ENCODE data around the gene CSGALNACT2. TPM values are rescaled to one million over a fixed set of nuclear protein-coding genes. Genes with fewer than 3 reads are reported as not detected.

The CSGALNACT2 gene
- total RNA-seq, 1 experiment from 2014 or later: 7.9 TPM

DNA sequence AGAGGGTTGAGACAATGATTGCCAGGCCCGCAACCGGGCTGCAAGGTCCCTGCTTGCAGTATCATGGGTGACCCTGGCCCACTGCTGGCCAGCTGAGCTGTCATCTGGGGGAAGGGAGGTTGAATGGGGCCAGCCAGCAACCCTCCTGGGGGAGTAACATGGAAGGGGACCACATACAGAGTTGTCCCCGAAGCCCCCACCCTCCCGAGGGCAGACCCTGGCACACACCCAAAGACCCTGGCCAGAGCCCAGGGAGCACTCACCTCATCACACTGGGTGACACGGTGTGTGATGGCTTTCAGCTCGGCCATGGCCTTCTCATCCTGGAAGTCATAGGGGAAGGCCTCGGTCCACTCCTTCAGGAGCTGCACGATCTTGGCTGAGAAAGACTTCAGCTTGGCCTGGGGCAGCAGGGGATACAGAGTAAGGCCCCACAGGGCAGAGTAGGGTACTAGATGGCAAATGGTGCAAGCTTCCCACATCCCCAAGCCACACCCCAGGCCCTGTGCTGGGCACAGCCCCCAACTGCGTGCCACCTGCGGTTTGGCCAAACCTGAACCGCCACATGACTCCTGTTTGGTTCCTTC is 63.4 kb downstream of the CSGALNACT2 start:
- DNase-seq: no peak
- Histone ChIP-seq H3K4me1 (no peaks in the 10 kb centered on the region), H3K27ac (no peak overlapping the region), H3K9me3 (replicated peaks) (no peaks in the 10 kb centered on the region), H3K27me3 (no peaks in the 10 kb centered on the region), H3K4me3 (no peak overlapping the region), H3K36me3 (no peaks in the 10 kb centered on the region)

- Histone ChIP-seq H3K9me3 (replicated peaks) (no peaks in the 10 kb centered on the region), H3K36me3 (no peaks in the 10 kb centered on the region), H3K27me3 (no peaks in the 10 kb centered on the region), H3K4me3 (no peak overlapping the region), H3K27ac (no peak overlapping the region), H3K4me1 (no peaks in the 10 kb centered on the region)
- DNase-seq: no peak
Observed at GRCh38 chr10:43202224-43202656, 64.0 kb downstream of the CSGALNACT2 start.

DNA sequence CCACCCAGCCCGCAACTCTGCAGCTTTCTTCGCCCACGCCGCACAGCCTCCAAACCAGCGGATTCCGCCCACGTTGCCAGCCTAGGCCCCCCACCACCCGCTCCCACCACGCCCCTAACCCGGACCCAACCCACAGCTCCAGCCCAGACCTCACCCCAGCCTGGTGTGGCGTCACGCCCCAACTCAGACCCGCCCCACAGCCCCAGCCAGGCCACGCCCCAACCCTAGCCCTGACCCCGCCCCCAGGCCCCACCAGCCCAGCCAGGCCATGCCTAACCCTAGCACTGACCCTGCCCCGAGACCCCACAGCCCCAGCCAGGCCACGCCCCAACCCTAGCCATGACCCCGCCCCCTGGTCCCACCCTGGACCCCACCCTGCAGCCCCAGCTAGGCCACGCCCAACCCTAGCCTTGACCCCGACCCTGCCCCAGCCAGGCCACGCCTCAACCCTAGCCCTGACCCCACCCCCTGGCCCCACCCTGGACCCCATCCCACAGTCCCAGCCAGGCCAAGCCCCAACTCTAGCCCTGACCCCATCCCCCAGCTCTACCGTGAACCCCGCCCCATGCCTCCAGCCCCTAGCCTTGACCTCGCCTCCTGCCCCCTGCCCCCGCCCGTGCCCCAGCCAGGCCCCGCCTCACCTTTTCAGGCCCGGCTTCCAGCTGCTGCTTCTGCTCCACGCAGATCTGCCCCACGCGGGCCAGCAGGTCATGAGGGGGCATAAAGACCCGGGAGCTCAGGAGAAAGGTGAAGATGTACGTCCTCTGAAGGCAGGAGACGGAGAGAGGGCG is 64.6 kb downstream of the CSGALNACT2 start:
- H3K9me3 ChIP-seq (replicated peaks): no peaks in the 10 kb centered on the region
- no peak for DNase-seq
- no peaks in the 10 kb centered on the region for H3K36me3 ChIP-seq
- H3K27me3 ChIP-seq: no peaks in the 10 kb centered on the region
- no peaks in the 10 kb centered on the region for H3K4me1 ChIP-seq
- no peak overlapping the region for H3K4me3 ChIP-seq
- H3K27ac ChIP-seq: no peak overlapping the region

DNA sequence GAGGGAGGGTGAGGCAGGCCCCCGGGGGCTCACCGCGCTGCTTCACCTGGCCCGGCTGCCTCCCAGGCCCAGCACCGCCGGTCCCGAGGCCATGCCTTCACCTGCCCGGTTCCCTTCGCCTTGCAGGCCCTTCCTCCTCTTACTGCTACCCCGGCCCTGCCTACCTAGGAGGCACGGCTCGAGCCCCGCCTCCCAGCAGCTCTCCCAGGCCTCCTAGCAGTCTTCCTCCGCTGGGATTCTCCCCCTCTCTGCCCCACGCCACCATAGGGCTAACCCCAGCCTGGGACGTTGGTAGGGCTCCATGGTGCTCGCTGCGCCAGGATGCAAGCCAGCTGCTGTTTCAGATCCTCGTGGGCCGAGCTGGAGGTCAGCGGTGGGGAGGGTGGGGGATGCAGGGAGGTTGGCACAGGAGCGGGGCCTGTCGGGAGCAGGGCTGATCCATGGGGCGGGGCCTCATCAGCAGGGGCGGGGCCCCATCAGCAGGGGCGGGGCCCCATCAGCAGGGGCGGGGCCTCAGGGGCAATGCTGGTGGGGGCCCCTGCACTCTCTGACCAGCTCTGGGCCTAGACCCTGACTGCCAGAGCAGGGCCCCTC is 65.3 kb downstream of the CSGALNACT2 start:
- Histone ChIP-seq H3K36me3 (no peaks in the 10 kb centered on the region), H3K9me3 (replicated peaks) (no peaks in the 10 kb centered on the region), H3K4me3 (no peak overlapping the region), H3K4me1 (no peaks in the 10 kb centered on the region), H3K27me3 (no peaks in the 10 kb centered on the region), H3K27ac (no peak overlapping the region)
- no peak for DNase-seq

DNA sequence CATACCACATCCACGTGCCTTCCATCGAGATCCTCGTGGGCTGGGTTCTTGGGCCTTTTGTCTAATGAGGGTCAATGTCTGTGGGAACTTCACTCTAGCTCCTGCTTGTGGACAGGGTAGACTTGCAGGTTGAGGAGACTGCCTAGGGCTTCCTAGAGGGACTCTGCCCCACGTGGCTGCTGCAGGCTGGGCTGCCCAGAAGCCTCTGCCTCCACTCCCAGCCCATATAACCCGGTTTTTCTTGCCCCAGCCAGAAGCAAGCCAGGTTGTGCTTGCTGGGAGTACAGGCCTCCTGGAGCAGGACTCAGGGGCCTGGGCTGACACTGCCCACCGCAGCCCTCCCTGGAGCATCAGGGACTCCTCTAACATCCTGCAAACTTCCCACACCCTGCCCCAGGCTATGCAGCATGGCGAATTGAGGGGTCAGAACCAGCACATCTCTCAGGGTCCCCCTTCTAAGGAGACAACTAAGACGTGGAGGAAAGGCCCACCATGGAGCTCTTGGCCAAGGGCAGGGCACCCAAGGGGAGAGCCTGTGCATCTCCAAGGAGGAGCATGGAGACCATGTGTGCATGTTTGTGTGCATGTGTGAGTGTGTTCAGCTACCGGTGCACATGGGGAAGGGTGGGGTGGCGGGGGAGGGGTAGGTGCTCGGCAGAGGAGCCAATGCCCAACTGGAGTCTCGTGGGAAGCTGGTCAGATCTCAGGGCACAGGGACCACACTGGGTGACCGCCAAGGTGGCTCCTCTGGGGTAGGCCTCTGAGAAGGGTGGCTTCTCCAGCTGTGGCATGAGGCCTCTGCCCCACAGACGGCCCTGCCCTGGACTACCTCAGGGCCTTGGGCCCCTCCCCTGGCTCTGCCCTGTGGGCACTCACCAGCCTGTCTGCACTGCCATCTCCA is 66.0 kb downstream of the CSGALNACT2 start:
- H3K4me1 ChIP-seq: no peaks in the 10 kb centered on the region
- no peaks in the 10 kb centered on the region for H3K9me3 ChIP-seq (replicated peaks)
- no peak for DNase-seq
- no peaks in the 10 kb centered on the region for H3K36me3 ChIP-seq
- no peak overlapping the region for H3K4me3 ChIP-seq
- H3K27ac ChIP-seq: no peak overlapping the region
- H3K27me3 ChIP-seq: no peaks in the 10 kb centered on the region

GRCh38 chr10:43204943-43205671 is 66.9 kb downstream of the CSGALNACT2 start:
- no peaks in the 10 kb centered on the region for H3K27me3 ChIP-seq
- no peak overlapping the region for H3K4me3 ChIP-seq
- H3K9me3 ChIP-seq (replicated peaks): no peaks in the 10 kb centered on the region
- no peaks in the 10 kb centered on the region for H3K36me3 ChIP-seq
- H3K27ac ChIP-seq: no peak overlapping the region
- DNase-seq: peak; percentile 17 to 30
- H3K4me1 ChIP-seq: no peaks in the 10 kb centered on the region

DNA sequence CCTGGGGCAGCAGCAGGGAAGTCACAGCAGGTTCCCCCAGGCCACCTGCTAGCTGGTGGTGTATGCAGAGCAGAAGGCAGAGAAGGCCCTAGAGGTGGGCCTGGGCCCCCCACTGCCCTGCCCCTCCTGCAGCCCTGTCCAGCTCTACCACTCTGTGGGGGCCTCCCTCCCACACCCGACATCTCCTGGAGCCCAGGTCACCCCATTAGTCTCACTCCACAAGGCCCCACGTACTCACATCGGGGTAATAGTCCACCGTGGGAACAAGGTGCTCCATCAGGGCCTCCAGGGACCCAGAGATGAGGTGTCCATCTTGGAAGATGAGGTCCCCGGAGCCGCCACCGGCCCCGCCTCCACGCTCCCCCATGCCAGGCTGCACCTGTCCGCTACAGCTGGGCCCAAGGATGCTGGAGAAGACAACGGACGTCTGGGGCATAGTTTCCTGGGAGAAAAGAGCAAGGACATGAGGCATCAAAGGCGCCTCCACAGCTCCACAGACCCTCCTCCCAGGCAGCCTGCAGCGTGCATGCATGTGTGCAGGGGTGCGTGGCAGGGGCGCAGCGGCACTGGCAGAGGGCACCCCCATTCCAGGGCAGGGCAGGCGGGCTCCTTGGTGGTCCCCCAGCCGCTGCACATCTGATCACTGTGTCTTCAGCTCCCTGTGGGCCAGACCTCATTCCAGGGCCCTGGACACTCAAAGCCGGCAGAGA is 67.6 kb downstream of the CSGALNACT2 start:
- Histone ChIP-seq H3K4me3 (no peak overlapping the region), H3K27me3 (no peaks in the 10 kb centered on the region), H3K4me1 (no peaks in the 10 kb centered on the region), H3K36me3 (no peaks in the 10 kb centered on the region), H3K9me3 (replicated peaks) (no peaks in the 10 kb centered on the region), H3K27ac (no peak overlapping the region)
- no peak for DNase-seq

GRCh38 chr10:43206391-43207235 is 68.4 kb downstream of the CSGALNACT2 start:
- no peaks in the 10 kb centered on the region for H3K4me1 ChIP-seq
- H3K9me3 ChIP-seq (replicated peaks): no peaks in the 10 kb centered on the region
- no peak for DNase-seq
- no peak overlapping the region for H3K27ac ChIP-seq
- no peaks in the 10 kb centered on the region for H3K27me3 ChIP-seq
- H3K36me3 ChIP-seq: no peaks in the 10 kb centered on the region
- H3K4me3 ChIP-seq: no peak overlapping the region

- H3K4me1 ChIP-seq: no peaks in the 10 kb centered on the region
- H3K4me3 ChIP-seq: no peak overlapping the region
- no peak for DNase-seq
- H3K27me3 ChIP-seq: no peaks in the 10 kb centered on the region
- no peaks in the 10 kb centered on the region for H3K9me3 ChIP-seq (replicated peaks)
- H3K36me3 ChIP-seq: no peaks in the 10 kb centered on the region
- H3K27ac ChIP-seq: no peak overlapping the region
Observed at GRCh38 chr10:43208147-43209073, 70.2 kb downstream of the CSGALNACT2 start.

GRCh38 chr10:43209074-43209455 is 70.8 kb downstream of the CSGALNACT2 start:
- no peaks in the 10 kb centered on the region for H3K4me1 ChIP-seq
- H3K9me3 ChIP-seq (replicated peaks): no peaks in the 10 kb centered on the region
- no peak overlapping the region for H3K27ac ChIP-seq
- no peak overlapping the region for H3K4me3 ChIP-seq
- no peak for DNase-seq
- no peaks in the 10 kb centered on the region for H3K27me3 ChIP-seq
- H3K36me3 ChIP-seq: no peaks in the 10 kb centered on the region

- no peaks in the 10 kb centered on the region for H3K27me3 ChIP-seq
- no peaks in the 10 kb centered on the region for H3K4me1 ChIP-seq
- H3K36me3 ChIP-seq: no peaks in the 10 kb centered on the region
- DNase-seq: no peak
- H3K9me3 ChIP-seq (replicated peaks): no peaks in the 10 kb centered on the region
- no peak overlapping the region for H3K27ac ChIP-seq
- H3K4me3 ChIP-seq: no peak overlapping the region
Observed at GRCh38 chr10:43209651-43210141, 71.5 kb downstream of the CSGALNACT2 start.

DNA sequence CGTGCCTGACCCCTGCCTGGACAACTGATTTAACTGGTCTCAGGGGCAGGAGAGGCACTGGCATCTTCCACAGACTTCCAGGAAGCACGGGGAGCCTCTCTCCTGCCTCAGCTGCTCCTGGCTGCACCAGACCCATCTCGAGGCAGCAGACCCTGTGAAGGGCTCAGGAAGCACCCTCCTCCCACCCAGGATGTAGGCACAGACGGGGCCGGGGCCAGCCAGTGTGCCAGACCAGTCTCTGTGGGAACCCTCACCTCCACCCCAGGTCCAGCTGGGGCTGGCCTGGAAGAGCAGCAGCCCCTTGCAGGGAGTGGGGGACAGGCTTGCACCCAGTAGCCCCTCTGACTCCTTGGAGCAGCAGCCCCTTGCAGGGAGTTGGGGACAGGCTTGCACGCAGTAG is 72.3 kb downstream of the CSGALNACT2 start:
- H3K27me3 ChIP-seq: no peaks in the 10 kb centered on the region
- no peak overlapping the region for H3K4me3 ChIP-seq
- H3K36me3 ChIP-seq: no peaks in the 10 kb centered on the region
- DNase-seq: no peak
- H3K9me3 ChIP-seq (replicated peaks): no peaks in the 10 kb centered on the region
- no peak overlapping the region for H3K27ac ChIP-seq
- no peaks in the 10 kb centered on the region for H3K4me1 ChIP-seq

Measured in SJCRH30 (cell line).